HepG2 (cell line): Measurements from ENCODE around the gene MPO. TPM values are rescaled to one million over a fixed set of nuclear protein-coding genes. Genes with fewer than 3 reads are reported as not detected.
A peak's percentile ranks its signal among the peaks of the same experiment; 100 is the strongest.

Experiments
- ATF7-NPFF ChIP-seq: sonication (generic); formaldehyde crosslinking; IDR thresholded peaks from 2 replicates; pipeline ENCODE4 v1.8.1; 2023; ENCODE audit warnings: mild to moderate bottlenecking, low read depth, missing genetic modification reagents, moderate library complexity
- CHCHD3 ChIP-seq: sonication (generic); formaldehyde crosslinking; IDR thresholded peaks from 2 replicates; pipeline ENCODE4 v1.8.0; 2022; ENCODE audit warnings: mild to moderate bottlenecking, missing genetic modification reagents, moderate library complexity
- GPN1 ChIP-seq: sonication (generic); formaldehyde crosslinking; IDR thresholded peaks from 2 replicates; pipeline ENCODE4 v1.5.1; 2020; ENCODE audit warnings: missing genetic modification reagents, borderline replicate concordance
- IRX3 ChIP-seq: sonication (generic); formaldehyde crosslinking; IDR thresholded peaks from 2 replicates; pipeline ENCODE4 v1.8.1; 2023; ENCODE audit warnings: mild to moderate bottlenecking, low read depth, missing genetic modification reagents, borderline replicate concordance
- KLF6 ChIP-seq: IDR thresholded peaks from 2 replicates; pipeline ENCODE4 v1.8.0; 2016; ENCODE audit warnings: missing biosample characterization, missing genetic modification reagents
- NAIF1 ChIP-seq: sonication (generic); formaldehyde crosslinking; IDR thresholded peaks from 2 replicates; pipeline ENCODE4 v1.5.0; 2020; ENCODE audit warnings: mild to moderate bottlenecking, missing genetic modification reagents, borderline replicate concordance
- NCOA2 ChIP-seq: sonication (generic); formaldehyde crosslinking; IDR thresholded peaks from 2 replicates; pipeline ENCODE4 v1.8.0; 2022; ENCODE audit warnings: inconsistent platforms
- PITX1 ChIP-seq: sonication (generic); formaldehyde crosslinking; IDR thresholded peaks from 2 replicates; pipeline ENCODE4 v1.5.1; 2020; ENCODE audit warnings: mild to moderate bottlenecking, missing genetic modification reagents
- POLR2AphosphoS5 ChIP-seq: IDR thresholded peaks from 2 replicates; pipeline ENCODE4 v1.6.1; 2012; ENCODE audit warnings: low read depth, low read length
- RAD21 ChIP-seq: fragments of 450-650 bp; formaldehyde crosslinking; IDR thresholded peaks from 2 replicates; pipeline ENCODE4 v1.5.0; 2020; ENCODE audit warnings: mild to moderate bottlenecking
- RBAK ChIP-seq: sonication (generic); formaldehyde crosslinking; IDR thresholded peaks from 2 replicates; pipeline ENCODE4 v1.5.1; 2020; ENCODE audit warnings: mild to moderate bottlenecking, missing genetic modification reagents
- RXRA ChIP-seq: sonication (generic); formaldehyde crosslinking; IDR thresholded peaks from 2 replicates; pipeline ENCODE4 v1.5.1; 2020; ENCODE audit warnings: missing genetic modification reagents
- SOX6 ChIP-seq, 2 experiments: fragments of 450-650 bp in 1 of 2; sonication (generic) in 1 of 2; formaldehyde crosslinking in 1 of 2; IDR thresholded peaks; 2 replicates each; pipeline versions ENCODE4 v1.4.0 to v1.6.1; 2017 to 2020; ENCODE audit warnings: antibody characterized with exemption in 1 of 2, mild to moderate bottlenecking in 1 of 2, missing genetic modification reagents in 1 of 2
- SRY ChIP-seq: sonication (generic); formaldehyde crosslinking; IDR thresholded peaks from 2 replicates; pipeline ENCODE4 v1.8.0; 2022; ENCODE audit warnings: mild to moderate bottlenecking, missing genetic modification reagents
- YY1 ChIP-seq: IDR thresholded peaks from 2 replicates; pipeline ENCODE4 v1.6.1; 2011; ENCODE audit warnings: low read length, low read depth, moderate library complexity, mild to moderate bottlenecking; ENCODE audit not compliant: insufficient read depth, insufficient replicate concordance
- ZNF124 ChIP-seq: sonication (generic); formaldehyde crosslinking; IDR thresholded peaks from 2 replicates; pipeline ENCODE4 v1.4.0; 2020; ENCODE audit warnings: missing genetic modification reagents
- ZNF235 ChIP-seq: sonication (generic); formaldehyde crosslinking; IDR thresholded peaks from 2 replicates; pipeline ENCODE4 v1.8.1; 2023; ENCODE audit warnings: mild to moderate bottlenecking, missing genetic modification reagents, borderline replicate concordance
- ZNF460 ChIP-seq: sonication (generic); formaldehyde crosslinking; IDR thresholded peaks from 2 replicates; pipeline ENCODE4 v1.5.1; 2020; ENCODE audit warnings: missing genetic modification reagents, mild to moderate bottlenecking, borderline replicate concordance
- ZNF839 ChIP-seq: sonication (generic); formaldehyde crosslinking; IDR thresholded peaks from 2 replicates; pipeline ENCODE4 v1.4.0; 2020; ENCODE audit warnings: missing genetic modification reagents, mild to moderate bottlenecking, borderline replicate concordance
- ZSCAN12 ChIP-seq: sonication (generic); formaldehyde crosslinking; IDR thresholded peaks from 2 replicates; pipeline ENCODE4 v1.9.0; 2021; ENCODE audit warnings: mild to moderate bottlenecking, missing genetic modification reagents
- polyA plus RNA-seq, 8 experiments: library from polyadenylated mRNA; depleted of rRNA in 3 of 8; stranded (reverse) in 7 of 8; unstranded in 1 of 8; fragments of >200 nt; fragmentation: Illumina TruSeq in 4 of 8; extraction: Trizol in 4 of 8; gene quantifications; 2 replicates each; pipeline versions ENCODE4 v1.2.1 to v1.2.3, GENCODE V29; 2011 to 2016; ENCODE audit warnings: low read depth in 4 of 8, missing spikeins in 1 of 8, mixed read lengths in 1 of 8; ENCODE audit not compliant: insufficient read depth in 1 of 8
- total RNA-seq, 5 experiments: library from RNA; depleted of rRNA; stranded (reverse); fragments of >200 nt; fragmentation: Illumina TruSeq; extraction: Trizol; gene quantifications; 2 replicates each; pipeline ENCODE4 v1.2.3, GENCODE V29; 2016; ENCODE audit warnings: low read depth in 1 of 5
- TF ChIP-seq, protein P1 (sequence below): sonication (generic); formaldehyde crosslinking; IDR thresholded peaks from 2 replicates; pipeline ENCODE4 v1.4.0; 2020; ENCODE audit warnings: missing genetic modification reagents
- TF ChIP-seq, protein P2 (sequence below): sonication (generic); formaldehyde crosslinking; IDR thresholded peaks from 2 replicates; pipeline ENCODE4 v1.4.0; 2020; ENCODE audit warnings: missing genetic modification reagents
- TF ChIP-seq, protein P3 (sequence below): fragments of 450-650 bp; IDR thresholded peaks from 2 replicates; pipeline ENCODE4 v1.6.1; 2016
- TF ChIP-seq, protein P4 (sequence below): sonication (generic); formaldehyde crosslinking; IDR thresholded peaks from 2 replicates; pipeline ENCODE4 v1.4.0; 2020; ENCODE audit warnings: missing genetic modification reagents, borderline replicate concordance

The MPO gene
- total and polyA plus RNA-seq, 2 of the 13 experiments (the other 11 are each of a cell fraction or from before 2014, with no cell fraction given) = not detected

DNA sequence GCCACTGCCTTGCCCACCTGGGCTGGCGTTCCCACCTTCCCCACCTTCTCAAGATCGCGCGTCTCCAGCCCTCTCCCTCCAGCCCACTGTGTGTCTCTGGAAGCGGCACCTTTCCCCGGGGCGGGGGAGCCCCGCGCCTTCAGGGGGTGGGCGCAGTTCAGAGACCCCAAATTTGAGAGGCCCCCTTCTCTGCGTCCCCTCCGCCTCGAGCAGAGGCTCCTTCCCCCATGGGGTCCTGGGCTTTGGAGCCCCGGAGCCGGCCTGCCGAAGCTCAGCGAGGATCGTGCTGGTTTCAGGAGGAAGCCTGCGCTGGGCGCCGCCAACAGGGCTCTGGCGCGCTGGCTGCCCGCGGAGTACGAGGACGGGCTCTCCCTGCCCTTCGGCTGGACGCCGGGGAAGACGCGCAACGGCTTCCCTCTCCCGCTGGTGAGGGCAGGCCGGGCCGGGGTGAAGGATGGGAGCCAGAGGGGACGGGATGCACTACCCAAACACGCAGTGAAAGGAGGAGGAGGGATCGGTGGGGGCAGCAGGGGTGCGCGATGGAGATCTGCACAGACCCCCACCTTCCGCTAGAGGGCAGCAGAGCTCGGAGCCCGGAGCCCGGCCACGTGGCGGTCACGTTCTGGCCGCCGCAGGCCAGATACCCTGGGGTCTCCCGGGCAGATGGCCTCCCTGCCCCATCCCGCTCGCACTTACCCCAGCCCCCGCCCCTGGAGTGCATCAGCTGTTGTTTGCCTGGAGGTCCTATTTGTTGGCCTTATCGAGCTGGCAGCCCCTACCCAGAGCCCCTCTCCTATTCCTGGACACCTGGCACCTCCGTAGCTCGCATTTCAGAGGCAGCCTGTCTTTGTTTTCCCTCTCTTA, 31.2 kb downstream of the MPO start (continued):
- peak; percentile 31 for TF ChIP-seq YY1
- TF ChIP-seq CHCHD3 (CRISPR knock-in tag) = 0 out of 2 replicates have a peak, but pooled peaks have one; percentile 56
- TF ChIP-seq, protein P1, sequence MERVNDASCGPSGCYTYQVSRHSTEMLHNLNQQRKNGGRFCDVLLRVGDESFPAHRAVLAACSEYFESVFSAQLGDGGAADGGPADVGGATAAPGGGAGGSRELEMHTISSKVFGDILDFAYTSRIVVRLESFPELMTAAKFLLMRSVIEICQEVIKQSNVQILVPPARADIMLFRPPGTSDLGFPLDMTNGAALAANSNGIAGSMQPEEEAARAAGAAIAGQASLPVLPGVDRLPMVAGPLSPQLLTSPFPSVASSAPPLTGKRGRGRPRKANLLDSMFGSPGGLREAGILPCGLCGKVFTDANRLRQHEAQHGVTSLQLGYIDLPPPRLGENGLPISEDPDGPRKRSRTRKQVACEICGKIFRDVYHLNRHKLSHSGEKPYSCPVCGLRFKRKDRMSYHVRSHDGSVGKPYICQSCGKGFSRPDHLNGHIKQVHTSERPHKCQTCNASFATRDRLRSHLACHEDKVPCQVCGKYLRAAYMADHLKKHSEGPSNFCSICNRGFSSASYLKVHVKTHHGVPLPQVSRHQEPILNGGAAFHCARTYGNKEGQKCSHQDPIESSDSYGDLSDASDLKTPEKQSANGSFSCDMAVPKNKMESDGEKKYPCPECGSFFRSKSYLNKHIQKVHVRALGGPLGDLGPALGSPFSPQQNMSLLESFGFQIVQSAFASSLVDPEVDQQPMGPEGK (CRISPR knock-in tag) = peak; percentile 65
- TF ChIP-seq, protein P2, sequence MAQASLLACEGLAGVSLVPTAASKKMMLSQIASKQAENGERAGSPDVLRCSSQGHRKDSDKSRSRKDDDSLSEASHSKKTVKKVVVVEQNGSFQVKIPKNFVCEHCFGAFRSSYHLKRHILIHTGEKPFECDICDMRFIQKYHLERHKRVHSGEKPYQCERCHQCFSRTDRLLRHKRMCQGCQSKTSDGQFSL = peak; percentile 57; the same call in 1 of the 2 replicates
- peak; percentile 75 for TF ChIP-seq ATF7-NPFF (CRISPR knock-in tag)
- peak; percentile 88; the same call in 1 of the 2 replicates for TF ChIP-seq KLF6 (CRISPR knock-in tag)
- TF ChIP-seq, protein P3, sequence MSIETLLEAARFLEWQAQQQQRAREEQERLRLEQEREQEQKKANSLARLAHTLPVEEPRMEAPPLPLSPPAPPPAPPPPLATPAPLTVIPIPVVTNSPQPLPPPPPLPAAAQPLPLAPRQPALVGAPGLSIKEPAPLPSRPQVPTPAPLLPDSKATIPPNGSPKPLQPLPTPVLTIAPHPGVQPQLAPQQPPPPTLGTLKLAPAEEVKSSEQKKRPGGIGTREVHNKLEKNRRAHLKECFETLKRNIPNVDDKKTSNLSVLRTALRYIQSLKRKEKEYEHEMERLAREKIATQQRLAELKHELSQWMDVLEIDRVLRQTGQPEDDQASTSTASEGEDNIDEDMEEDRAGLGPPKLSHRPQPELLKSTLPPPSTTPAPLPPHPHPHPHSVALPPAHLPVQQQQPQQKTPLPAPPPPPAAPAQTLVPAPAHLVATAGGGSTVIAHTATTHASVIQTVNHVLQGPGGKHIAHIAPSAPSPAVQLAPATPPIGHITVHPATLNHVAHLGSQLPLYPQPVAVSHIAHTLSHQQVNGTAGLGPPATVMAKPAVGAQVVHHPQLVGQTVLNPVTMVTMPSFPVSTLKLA = peak; percentile 77
- TF ChIP-seq ZNF124 (CRISPR knock-in tag) = peak; percentile 79; the same call in 1 of the 2 replicates
- no peak for TF ChIP-seq ZNF460 (CRISPR knock-in tag)
- peak; percentile 56 for TF ChIP-seq PITX1 (CRISPR knock-in tag)
- peak; percentile 53; the same call in 1 of the 2 replicates for TF ChIP-seq NCOA2 (CRISPR knock-in tag)
- TF ChIP-seq, protein P4, sequence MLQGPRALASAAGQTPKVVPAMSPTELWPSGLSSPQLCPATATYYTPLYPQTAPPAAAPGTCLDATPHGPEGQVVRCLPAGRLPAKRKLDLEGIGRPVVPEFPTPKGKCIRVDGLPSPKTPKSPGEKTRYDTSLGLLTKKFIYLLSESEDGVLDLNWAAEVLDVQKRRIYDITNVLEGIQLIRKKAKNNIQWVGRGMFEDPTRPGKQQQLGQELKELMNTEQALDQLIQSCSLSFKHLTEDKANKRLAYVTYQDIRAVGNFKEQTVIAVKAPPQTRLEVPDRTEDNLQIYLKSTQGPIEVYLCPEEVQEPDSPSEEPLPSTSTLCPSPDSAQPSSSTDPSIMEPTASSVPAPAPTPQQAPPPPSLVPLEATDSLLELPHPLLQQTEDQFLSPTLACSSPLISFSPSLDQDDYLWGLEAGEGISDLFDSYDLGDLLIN = no peak
- TF ChIP-seq ZSCAN12 = no peak
- TF ChIP-seq SRY (CRISPR knock-in tag) = peak; percentile 59; the same call in 1 of the 2 replicates
- no peak for TF ChIP-seq SOX6 (IDR thresholded peaks at IDR 0.05)
- TF ChIP-seq SOX6 (CRISPR knock-in tag; IDR thresholded peaks at IDR 0.05) = peak; percentile 40; the same call in 1 of the 2 replicates
- TF ChIP-seq ZNF839 (CRISPR knock-in tag) = 0 out of 2 replicates have a peak, but pooled peaks have one; percentile 25
- no peak for TF ChIP-seq POLR2AphosphoS5
- peak; percentile 52; the same call in 1 of the 2 replicates for TF ChIP-seq RXRA (CRISPR knock-in tag)
- no peak for TF ChIP-seq GPN1 (CRISPR knock-in tag)
- peak; percentile 77 for TF ChIP-seq RAD21 (CRISPR knock-in tag)
- TF ChIP-seq IRX3 = peak; percentile 90; the same call in 1 of the 2 replicates
- TF ChIP-seq RBAK (CRISPR knock-in tag) = 0 out of 2 replicates have a peak, but pooled peaks have one; percentile 55
- TF ChIP-seq NAIF1 (CRISPR knock-in tag) = peak; percentile 45; the same call in 1 of the 2 replicates
- peak; percentile 88; the same call in 1 of the 2 replicates for TF ChIP-seq ZNF235 (CRISPR knock-in tag)
